NCI-H128 (cell line): ENCODE data around the gene PNPLA6.
"Not testable (repeated sequence)": the region's sequence is repeated elsewhere in the genome, so short reads cannot be mapped to it uniquely, and the experiment has no call there.

Experiments
- DNase-seq: peaks from one replicate; lab custom pipeline; 2025; ENCODE audit not compliant: unreplicated experiment; lab: John Stamatoyannopoulos, UW

PNPLA6 gene

DNA sequence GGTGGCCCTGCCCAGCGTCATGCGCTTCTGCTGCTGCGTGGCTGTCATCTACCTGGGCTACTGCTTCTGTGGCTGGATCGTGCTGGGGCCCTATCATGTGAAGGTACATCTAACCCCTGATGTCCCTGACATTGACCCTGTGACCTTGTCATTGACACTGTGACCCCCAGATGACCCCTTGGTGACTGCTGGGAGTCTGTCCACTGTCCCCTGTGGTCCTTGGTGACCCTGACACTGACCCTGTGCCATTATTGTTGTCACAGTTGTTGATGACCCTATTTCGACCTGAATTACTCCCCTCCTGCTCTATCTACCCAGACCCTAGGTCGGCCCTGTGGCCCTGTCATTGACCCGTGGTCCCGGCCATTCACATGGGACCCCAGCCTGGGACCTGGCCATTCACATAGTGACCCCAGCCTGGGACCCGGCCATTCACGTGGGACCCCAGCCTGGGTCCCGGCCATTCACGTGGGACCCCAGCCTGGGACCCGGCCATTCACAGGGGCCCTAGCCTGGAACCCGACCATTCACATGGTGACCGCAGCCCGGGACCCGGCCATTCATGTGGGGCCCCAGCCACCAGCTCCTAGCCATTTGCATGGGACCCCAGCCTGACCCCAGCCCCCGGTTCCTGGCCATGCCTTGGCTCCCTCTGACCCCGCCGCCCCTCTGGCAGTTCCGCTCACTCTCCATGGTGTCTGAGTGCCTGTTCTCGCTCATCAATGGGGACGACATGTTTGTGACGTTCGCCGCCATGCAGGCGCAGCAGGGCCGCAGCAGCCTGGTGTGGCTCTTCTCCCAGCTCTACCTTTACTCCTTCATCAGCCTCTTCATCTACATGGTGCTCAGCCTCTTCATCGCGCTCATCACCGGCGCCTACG lies 5.7 kb upstream of the PNPLA6 start:
- no peak for DNase-seq

DNA sequence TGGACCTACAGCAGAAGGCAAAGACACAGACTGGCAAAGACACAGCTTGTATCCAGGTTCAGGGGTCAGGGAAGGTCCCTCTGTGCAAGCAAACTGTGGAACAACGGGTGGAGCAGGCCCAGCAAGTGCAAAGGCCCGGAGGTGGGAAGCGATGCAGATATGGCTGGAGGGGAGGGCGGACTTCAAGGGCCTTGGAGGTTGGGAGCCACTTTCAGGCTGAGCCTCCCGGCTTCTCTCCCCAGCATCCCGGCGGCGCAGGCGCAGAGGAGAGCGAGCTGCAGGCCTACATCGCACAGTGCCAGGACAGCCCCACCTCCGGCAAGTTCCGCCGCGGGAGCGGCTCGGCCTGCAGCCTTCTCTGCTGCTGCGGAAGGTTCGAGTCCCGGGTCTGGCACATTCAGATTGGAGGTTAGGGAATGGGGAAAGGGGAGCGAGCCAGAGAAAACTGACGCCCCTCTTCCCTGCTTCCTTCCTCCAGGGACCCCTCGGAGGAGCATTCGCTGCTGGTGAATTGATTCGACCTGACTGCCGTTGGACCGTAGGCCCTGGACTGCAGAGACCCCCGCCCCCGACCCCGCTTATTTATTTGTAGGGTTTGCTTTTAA lies 2.1 kb upstream of the PNPLA6 start:
- no peak for DNase-seq

DNA sequence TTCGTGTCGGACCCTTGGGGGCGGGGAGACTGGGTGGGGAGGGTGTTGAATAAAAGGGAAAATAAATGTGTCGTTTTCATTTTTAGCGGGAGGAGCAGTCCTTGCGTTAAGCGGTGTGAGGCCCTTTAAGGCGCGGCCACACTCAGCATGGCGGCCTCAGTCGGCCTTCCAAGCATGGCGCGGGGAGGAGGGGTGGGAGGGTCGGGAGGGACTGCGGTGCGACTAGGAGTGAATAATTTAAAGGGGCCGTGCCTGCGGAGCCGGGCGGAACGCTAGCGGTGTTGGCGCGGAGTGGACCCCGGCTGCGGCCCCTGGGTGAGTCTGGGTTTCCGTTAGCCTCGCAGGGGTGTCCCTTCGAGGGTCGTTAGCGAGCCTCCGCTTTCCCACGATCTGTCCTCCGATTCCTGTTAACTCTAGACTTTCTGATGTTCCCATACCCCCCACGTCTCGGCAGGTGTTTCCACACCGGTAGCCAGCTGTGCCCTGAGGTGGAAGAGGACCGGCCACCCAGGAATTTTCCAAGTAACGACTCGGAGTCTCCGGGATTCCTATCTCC lies 1.5 kb upstream of the PNPLA6 start:
- DNase-seq, result peak; percentile 50

DNA sequence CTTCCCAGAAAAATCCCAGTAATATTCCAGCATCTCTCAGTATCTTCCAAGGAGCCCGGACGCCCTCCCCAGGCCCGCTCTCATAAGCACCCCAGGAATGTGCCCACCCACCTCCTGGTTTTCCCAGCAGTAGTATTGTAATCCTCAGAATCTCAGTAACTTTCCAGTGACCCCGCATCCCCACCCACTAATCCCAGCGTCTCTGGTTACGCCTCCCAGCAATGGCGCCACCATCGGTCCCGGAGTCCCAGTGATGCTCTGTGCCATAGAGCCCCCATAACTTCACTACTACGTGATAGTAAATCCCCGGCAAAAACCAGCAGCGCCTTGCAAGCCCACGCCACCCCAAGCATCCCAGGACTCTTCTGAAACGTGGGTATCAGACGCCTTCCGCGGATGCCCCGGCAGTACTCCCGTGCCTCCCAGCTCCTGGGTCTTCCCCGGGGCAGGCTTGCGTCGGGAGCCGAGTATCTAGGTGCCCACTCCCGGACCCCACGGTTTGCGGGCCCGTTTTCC lies 928 bp upstream of the PNPLA6 start:
- no peak for DNase-seq

DNA sequence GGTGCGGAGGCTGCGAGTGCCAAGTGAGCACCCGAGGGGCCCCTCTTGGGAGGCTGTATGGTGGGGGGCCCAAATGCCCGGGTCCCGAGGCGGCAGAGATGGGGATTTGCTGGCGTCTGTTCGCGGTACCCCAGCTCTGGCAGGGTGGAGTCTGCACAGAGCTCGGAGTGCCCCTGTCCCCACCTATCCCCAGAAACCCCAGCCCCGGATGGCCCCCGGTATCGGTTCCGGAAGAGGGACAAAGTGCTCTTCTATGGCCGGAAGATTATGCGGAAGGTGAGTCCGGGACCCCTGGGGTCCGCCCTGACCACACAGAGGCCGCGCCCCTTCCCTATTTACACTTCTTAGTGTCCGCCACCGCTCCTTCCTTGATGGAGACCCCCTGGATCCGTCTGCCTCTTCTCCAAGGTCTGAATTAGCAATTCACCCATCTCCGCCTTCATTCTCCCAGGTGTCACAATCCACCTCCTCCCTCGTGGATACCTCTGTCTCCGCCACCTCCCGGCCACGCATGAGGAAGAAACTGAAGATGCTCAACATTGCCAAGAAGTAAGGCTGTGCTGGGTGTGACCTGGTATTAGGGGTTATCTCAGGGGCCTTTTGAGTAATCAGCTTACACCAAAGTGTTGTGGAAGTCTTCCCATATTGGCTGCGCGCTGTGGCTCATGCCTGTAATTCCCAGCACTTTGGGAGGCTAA lies 630 bp downstream of the PNPLA6 start:
- DNase-seq, result no peak

DNA sequence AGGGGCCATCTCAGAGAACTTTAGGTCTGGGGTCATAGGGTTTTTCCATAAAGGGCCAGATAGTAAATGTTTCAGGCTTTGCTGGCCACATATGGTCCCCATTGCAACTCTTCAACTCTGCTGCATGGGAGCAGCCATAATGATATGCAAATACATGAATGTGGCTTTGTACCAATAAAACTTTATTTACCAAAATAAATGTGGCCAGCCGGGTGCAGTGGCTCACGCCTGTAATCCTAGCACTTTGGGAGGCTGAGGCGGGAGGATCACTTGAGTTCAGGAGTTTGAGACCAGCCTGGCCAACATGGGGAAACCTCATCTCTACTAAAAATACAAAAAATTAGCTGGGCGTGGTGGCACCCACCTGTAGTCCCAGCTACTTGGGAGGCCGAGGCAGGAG lies 3.5 kb downstream of the PNPLA6 start:
- DNase-seq, result not testable (repeated sequence)

DNA sequence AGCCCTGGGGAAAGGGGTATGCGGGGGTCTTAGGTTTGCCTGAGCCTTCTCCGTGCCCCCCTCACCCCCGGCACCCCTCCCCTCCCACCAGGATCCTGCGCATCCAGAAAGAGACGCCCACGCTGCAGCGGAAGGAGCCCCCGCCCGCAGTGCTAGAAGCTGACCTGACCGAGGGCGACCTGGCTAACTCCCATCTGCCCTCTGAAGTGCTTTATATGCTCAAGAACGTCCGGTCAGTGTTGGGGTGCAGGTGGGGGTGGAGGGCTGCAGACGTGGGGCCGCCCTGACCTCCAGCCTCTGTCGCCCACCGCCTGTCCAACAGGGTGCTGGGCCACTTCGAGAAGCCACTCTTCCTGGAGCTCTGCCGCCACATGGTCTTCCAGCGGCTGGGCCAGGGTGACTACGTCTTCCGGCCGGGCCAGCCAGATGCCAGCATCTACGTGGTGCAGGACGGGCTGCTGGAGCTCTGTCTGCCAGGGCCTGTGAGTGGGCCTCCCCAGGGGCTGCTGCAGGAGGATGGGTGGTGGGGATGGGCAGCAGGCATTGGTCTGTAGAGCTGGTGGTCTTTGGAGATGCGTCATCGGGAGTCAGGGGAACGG lies 4.4 kb downstream of the PNPLA6 start:
- DNase-seq, result no peak

DNA sequence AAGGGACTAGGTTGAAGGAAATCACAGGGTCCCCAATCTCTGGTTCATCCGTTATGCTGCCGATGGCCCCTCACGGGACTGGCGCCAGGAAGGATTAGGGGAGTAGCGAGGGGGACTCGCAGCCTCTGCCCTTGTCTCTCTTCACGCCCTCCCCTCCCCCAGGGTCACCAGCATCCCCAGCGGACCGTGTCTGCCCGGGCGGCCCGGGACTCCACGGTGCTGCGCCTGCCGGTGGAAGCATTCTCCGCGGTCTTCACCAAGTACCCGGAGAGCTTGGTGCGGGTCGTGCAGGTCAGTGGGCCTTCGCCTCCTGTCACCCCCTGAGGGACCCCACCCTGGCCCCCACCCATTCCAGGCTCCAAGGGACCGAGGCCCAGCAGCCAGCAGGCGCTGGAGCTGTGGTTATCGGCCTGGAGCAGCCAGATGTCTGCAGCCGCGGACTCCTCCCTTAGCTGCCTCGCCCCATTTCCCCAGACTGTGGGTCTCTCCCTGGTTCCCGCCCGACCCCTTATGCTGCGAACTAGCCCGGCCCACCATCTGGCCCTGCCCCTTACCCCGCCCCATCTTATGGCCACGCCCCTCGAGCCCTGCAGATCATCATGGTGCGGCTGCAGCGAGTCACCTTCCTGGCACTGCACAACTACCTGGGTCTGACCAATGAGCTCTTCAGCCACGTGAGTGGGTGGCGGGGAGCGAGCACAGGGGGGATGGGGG lies 5.4 kb downstream of the PNPLA6 start:
- DNase-seq, result no peak

DNA sequence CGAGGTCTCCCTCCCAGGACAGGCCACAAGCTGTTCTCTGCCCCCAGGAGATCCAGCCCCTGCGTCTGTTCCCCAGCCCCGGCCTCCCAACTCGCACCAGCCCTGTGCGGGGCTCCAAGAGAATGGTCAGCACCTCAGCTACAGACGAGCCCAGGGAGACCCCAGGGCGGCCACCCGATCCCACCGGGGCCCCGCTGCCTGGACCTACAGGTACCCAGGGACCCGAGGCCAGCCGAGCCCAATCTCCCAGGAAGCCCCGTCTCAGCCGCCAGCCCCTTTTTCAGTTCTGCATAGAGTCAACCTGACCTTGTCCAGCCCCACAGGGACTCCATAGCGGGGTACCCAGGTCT lies 5.9 kb downstream of the PNPLA6 start:
- DNase-seq, result no peak

DNA sequence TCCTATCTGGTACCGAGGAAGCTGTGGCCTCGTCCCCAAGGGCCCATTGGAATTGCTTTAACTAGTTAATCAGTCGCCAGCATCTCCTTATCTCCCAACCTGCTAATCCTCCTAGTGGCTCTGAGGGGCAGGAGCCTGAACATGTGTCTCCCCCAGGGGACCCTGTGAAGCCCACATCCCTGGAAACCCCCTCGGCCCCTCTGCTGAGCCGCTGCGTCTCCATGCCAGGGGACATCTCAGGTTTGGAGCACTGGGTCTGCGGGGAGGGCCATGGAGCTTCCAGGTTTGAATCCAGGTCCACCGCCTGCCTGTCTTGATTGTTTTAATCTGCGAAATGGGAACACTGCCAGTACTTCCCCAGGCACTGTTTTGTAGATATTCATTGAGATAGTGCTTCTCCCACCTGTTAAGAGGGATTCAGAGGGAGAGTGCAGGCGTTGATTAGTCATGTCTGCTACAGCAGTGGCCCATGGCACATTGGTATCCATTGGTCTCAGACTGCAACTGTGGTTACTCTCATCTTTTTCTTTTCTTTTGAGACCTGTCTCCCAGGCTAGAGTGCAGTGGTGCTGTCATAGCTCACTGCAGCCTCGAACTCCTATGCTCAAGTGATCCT lies 6.4 kb downstream of the PNPLA6 start:
- no peak for DNase-seq

DNA sequence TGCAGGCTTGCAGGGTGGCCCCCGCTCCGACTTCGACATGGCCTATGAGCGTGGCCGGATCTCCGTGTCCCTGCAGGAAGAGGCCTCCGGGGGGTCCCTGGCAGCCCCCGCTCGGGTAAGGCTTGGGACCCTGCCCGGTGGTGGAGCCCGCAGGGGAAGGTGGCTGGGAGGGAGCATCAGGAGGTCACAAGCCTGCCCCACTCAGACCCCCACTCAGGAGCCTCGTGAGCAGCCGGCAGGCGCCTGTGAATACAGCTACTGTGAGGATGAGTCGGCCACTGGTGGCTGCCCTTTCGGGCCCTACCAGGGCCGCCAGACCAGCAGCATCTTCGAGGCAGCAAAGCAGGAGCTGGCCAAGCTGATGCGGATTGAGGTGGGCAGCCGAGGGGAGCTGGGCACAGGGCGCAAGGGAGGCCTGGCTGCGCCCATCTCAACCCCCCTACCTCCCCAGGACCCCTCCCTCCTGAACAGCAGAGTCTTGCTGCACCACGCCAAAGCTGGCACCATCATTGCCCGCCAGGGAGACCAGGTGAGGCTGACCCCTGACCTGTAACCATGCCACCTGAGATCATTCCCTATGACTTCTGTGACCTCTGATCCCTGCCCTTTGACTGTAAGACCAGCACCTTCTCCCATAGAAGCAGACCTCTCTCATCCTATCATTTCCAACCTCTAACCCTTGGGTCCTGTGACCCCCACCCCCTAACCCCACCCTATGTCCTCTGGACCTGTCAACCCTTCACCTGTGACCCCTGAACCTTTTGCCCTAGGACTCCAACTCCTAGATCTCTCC lies 7.2 kb downstream of the PNPLA6 start:
- DNase-seq, result no peak

DNA sequence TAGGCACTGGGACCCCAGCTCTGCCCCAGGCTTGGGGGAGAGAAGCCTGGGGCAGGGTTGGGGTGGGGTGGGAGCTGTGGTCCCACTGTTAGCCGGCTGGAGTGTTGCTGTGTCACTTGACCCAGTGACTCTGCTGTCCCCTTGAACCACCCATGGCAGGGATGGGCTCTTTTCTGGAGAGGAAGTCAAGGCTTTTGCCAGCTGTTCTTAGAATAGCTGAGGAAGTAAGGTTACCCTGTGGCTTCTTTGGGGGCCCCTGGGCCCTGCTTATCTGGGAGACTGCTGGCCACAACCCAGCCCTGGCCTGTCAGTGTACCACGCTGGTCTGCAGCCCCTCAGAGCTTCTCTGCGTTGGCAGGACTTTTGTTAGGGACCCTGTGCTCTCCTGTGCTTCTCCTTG lies 9.1 kb downstream of the PNPLA6 start:
- DNase-seq, result no peak

DNA sequence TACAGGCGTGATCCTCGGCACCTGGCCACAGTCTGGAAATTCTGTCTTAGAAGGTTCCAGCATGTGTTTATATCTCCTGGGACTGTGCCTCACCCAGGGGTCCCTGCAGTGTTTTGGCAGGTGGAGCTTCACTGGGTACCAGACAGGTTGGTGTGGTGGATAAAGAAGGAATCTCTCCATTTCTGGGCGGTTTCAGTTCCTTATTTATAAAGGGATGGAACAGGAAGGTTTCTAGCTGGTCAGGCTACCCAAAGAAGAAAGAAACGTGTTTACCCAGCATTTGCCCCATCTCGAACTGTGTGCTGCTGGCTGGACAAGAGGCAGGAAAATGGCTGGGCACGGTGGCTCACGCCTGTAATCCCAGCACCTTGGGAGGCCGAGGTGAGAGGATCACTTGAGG lies 9.8 kb downstream of the PNPLA6 start:
- no peak for DNase-seq

DNA sequence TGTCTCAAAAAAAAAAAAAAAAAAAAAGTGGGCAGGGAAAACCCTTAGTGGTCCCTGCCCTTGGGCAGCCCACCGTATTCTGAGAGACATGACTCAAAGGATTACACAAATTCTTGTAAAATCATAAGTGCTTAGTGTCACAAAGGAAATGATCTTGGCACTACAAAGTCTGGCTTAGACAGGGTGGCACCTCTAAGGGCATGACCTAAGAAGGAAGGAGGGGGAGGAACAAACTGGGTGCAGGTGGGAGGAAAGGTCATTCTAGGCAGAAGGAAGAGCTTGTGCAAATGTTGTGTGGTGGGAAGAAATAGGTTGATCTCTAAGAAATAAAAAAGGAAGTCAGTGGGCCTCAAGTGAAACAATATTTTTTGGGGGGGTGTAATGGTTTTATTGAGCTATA lies 10.4 kb downstream of the PNPLA6 start:
- DNase-seq, result no peak

DNA sequence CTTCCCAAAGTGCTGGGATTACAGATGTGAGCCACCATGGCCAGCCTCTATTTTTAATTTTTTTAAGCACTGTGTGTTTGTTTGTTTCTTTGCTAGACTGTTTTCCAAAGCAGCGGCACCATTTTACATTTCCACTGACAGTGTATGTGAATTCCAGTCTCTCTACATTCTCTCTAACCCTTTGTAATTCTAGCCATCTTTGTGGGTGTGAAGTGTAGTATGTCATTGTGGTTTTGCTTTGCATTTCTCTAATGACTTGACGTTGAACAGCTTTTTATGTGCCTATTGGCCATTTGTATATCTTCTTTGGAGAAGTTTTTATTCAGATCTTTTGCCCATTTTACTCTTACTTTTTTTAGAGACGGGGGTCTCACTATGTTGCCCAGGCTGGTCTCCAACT lies 11.6 kb downstream of the PNPLA6 start:
- no peak for DNase-seq

DNA sequence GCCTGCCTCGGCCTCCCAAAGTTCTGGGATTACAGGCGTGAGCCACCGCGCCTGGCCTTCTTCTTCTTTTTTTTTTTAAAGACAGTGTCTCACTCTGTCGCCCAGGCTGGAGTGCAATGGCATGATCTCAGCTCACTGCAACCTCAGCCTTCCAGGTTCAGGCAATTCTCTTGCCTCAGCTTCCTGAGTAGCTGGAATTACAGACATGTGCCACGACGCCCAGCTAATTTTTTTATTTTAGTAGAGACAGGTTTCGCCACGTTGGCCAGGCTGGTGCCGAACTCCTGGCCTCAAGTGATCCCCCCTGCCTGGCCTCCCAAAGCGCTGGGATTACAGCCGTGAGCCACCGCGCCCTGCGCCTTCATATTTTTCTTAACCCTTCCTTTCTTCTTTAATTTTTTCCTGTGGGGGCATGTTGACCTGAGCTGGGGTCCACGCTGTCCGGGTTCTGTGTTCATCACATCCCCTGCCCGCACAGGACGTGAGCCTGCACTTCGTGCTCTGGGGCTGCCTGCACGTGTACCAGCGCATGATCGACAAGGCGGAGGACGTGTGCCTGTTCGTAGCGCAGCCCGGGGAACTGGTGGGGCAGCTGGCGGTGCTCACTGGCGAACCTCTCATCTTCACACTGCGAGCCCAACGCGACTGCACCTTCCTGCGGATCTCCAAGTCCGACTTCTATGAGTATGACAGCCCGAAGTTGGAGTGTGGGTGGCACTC lies 14.1 kb downstream of the PNPLA6 start:
- DNase-seq, result no peak

DNA sequence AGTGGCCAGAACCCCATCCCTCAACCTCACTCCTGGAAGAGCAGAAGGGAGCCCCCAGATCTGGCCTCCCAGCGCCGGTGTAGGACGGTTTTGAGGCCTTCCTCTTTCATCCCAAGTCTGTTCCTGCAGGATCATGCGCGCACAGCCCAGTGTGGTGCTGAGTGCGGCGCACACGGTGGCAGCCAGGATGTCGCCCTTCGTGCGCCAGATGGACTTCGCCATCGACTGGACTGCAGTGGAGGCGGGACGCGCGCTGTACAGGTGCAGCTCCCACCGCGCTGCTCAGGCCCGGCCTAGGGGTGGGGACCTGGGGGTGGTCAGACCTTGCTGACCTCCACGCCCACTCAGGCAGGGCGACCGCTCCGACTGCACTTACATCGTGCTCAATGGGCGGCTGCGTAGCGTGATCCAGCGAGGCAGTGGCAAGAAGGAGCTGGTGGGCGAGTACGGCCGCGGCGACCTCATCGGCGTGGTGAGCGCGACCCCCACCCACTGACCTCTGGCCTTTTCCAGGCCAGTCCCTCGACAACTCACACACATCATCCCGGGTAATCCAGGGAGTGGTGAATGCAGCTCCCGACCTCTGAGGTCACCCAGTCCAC lies 14.8 kb downstream of the PNPLA6 start:
- DNase-seq, result no peak

DNA sequence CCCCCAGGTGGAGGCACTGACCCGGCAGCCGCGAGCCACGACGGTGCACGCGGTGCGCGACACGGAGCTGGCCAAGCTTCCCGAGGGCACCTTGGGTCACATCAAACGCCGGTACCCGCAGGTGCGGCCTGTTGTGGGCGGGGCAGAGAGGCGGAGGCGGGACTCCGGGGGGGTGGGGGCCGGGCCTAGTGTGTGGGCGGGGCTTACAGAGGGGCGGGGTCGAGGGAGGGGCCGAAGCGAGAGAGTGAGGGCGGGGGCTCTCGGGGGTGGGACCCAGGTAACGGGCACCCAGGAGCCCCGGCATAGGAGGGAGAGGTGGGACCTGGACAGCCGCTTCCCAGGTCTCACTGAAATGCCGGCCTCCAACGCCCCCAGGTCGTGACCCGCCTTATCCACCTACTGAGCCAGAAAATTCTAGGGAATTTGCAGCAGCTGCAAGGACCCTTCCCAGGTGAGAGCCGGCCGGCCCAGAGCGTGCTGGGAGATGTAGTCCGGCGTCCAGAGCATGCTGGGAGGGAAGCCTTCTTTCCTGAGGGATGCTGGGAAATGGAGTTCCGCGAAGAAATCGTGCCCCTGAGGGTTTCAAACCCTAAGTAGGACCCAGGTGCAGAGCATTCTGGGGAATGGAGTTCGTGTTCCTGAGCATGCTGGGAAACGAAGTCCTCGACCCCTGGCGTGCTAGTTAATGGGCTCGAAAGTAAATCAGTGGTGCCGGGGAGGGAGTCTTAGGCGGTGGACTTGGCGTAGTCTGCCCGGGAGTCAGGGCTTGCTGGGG lies 15.7 kb downstream of the PNPLA6 start:
- no peak for DNase-seq
